K562 (cell line): ENCODE results near the gene GMDS.

ENCODE experiments used
- ESRRA ChIP-seq: fragments of 450-650 bp; IDR thresholded peaks from 2 replicates; pipeline ENCODE4 v1.6.1; 2014; ENCODE audit warnings: low read depth, mild to moderate bottlenecking, moderate library complexity, borderline replicate concordance
- FIP1L1 ChIP-seq: fragments of 200-400 bp; formaldehyde crosslinking; IDR thresholded peaks from 2 replicates; pipeline ENCODE4 v1.6.1; 2018; ENCODE audit warnings: mild to moderate bottlenecking, low read depth, low read length; ENCODE audit not compliant: poor library complexity, severe bottlenecking
- POLR2A ChIP-seq: fragments of 450-650 bp; conservative IDR thresholded peaks from 2 replicates; pipeline ENCODE4 v1.6.1; 2016
- RFX5 ChIP-seq: IDR thresholded peaks from 2 replicates; pipeline ENCODE4 v1.6.1; 2011; ENCODE audit warnings: low read depth, mild to moderate bottlenecking, improper control_type of control experiment, low read length
- TF ChIP-seq, protein P1 (sequence below): fragments of 250-450 bp; sonication (Bioruptor Pico); IDR thresholded peaks from 2 replicates; pipeline ENCODE4 v1.4.0; 2020; ENCODE audit warnings: mild to moderate bottlenecking, moderate library complexity

- TF ChIP-seq RFX5 (no peak), ESRRA (no peak), FIP1L1 (no peak), POLR2A (no peak)
- TF ChIP-seq, protein P1, sequence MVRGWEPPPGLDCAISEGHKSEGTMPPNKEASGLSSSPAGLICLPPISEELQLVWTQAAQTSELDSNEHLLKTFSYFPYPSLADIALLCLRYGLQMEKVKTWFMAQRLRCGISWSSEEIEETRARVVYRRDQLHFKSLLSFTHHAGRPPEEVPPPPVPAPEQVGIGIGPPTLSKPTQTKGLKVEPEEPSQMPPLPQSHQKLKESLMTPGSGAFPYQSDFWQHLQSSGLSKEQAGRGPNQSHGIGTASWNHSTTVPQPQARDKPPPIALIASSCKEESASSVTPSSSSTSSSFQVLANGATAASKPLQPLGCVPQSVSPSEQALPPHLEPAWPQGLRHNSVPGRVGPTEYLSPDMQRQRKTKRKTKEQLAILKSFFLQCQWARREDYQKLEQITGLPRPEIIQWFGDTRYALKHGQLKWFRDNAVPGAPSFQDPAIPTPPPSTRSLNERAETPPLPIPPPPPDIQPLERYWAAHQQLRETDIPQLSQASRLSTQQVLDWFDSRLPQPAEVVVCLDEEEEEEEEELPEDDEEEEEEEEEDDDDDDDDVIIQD (CRISPR knock-in tag) = no peak
Observed at GRCh38 chr6:2101213-2101612, 144.2 kb downstream of the GMDS start.
